Liver (tissue), 3 donors: ENCODE measurements around the gene NOS3.

Experiments
- ATF3 ChIP-seq: IDR thresholded peaks from 2 replicates; pipeline ENCODE4 v1.6.1; 2016; ENCODE audit warnings: antibody characterized with exemption
- CTCF ChIP-seq: fragments of 150-350 bp; IDR thresholded peaks from 2 replicates; pipeline ENCODE4 v1.5.1; 2017; ENCODE audit warnings: improper control_type of control experiment, low read depth, low read length; ENCODE audit not compliant: missing input control
- FOXA1 ChIP-seq: IDR thresholded peaks from 2 replicates; pipeline ENCODE4 v1.6.1; 2016; ENCODE audit warnings: antibody characterized with exemption
- GABPA ChIP-seq, 2 donors: IDR thresholded peaks in 1 of 2; conservative IDR thresholded peaks in 1 of 2; 2 replicates each; pipeline ENCODE4 v1.6.1; 2016; ENCODE audit warnings: antibody characterized with exemption in 2 of 2, mild to moderate bottlenecking in 1 of 2, moderate library complexity in 1 of 2
- HNF4A ChIP-seq, 2 donors: conservative IDR thresholded peaks; 2 replicates each; pipeline ENCODE4 v1.6.1; 2016; ENCODE audit warnings: antibody characterized with exemption in 2 of 2, mild to moderate bottlenecking in 2 of 2
- MAX ChIP-seq: IDR thresholded peaks from 2 replicates; pipeline ENCODE4 v1.6.1; 2016; ENCODE audit warnings: antibody characterized with exemption
- TAF1 ChIP-seq: conservative IDR thresholded peaks from 2 replicates; pipeline ENCODE4 v1.6.1; 2016; ENCODE audit warnings: antibody characterized with exemption, mild to moderate bottlenecking
- donor health status: healthy.
- donor health status: healthy.

GRCh38 chr7:150997817-150998216, 7.0 kb downstream of the NOS3 start:
- TF ChIP-seq CTCF (no peak), TAF1 (no peak), MAX (no peak), FOXA1 (no peak), HNF4A (conservative IDR thresholded peaks at IDR 0.05) (no peak), ATF3 (no peak), GABPA (IDR thresholded peaks at IDR 0.05 in 1 of 2, conservative IDR thresholded peaks at IDR 0.05 in 1 of 2) (no peak)
